HepG2 (cell line): ENCODE data around the gene CCT3. TPM values are rescaled to one million over a fixed set of nuclear protein-coding genes. Genes with fewer than 3 reads are reported as not detected.
A peak's percentile ranks its signal among the peaks of the same experiment; 100 is the strongest.

Experiments
- AGO2 ChIP-seq: fragments of 200-400 bp; formaldehyde crosslinking; optimal IDR thresholded peaks from 2 replicates; pipeline ENCODE3; 2017; ENCODE audit warnings: mild to moderate bottlenecking, low read depth, low read length, moderate library complexity
- ARHGAP35 ChIP-seq: sonication (generic); formaldehyde crosslinking; IDR thresholded peaks from 2 replicates; pipeline ENCODE4 v1.9.0; 2022; ENCODE audit warnings: mild to moderate bottlenecking, inconsistent platforms, moderate library complexity, missing genetic modification reagents, borderline replicate concordance
- CREB1 ChIP-seq, 2 experiments: fragments of 450-650 bp in 1 of 2; IDR thresholded peaks; 2 replicates each; pipeline ENCODE4 v1.6.1; 2016 to 2017; ENCODE audit warnings: control low read depth in 1 of 2, mild to moderate bottlenecking in 1 of 2, missing compliant biosample characterization in 1 of 2, missing genetic modification characterization in 1 of 2
- DNMT1 ChIP-seq: sonication (generic); formaldehyde crosslinking; IDR thresholded peaks from 2 replicates; pipeline ENCODE4 v1.5.1; 2020; ENCODE audit warnings: mild to moderate bottlenecking, missing genetic modification reagents
- ELF4 ChIP-seq: sonication (generic); formaldehyde crosslinking; IDR thresholded peaks from 2 replicates; pipeline ENCODE4 v1.5.0; 2020; ENCODE audit warnings: missing genetic modification reagents, mild to moderate bottlenecking, moderate library complexity, borderline replicate concordance
- HOXA5 ChIP-seq: sonication (generic); formaldehyde crosslinking; IDR thresholded peaks from 2 replicates; pipeline ENCODE4 v1.4.0; 2020; ENCODE audit warnings: missing genetic modification reagents
- IRX3 ChIP-seq: sonication (generic); formaldehyde crosslinking; IDR thresholded peaks from 2 replicates; pipeline ENCODE4 v1.8.1; 2023; ENCODE audit warnings: mild to moderate bottlenecking, low read depth, missing genetic modification reagents, borderline replicate concordance
- JDP2 ChIP-seq: sonication (generic); formaldehyde crosslinking; IDR thresholded peaks from 2 replicates; pipeline ENCODE4 v1.8.1; 2022; ENCODE audit warnings: missing genetic modification reagents, borderline replicate concordance
- RAD21 ChIP-seq: fragments of 450-650 bp; formaldehyde crosslinking; IDR thresholded peaks from 2 replicates; pipeline ENCODE4 v1.5.0; 2020; ENCODE audit warnings: mild to moderate bottlenecking
- REST ChIP-seq, 2 experiments: IDR thresholded peaks; 2 replicates each; pipeline ENCODE4 v1.6.1; 2011 to 2012; ENCODE audit warnings: low read length in 2 of 2, borderline replicate concordance in 1 of 2, low read depth in 1 of 2, mild to moderate bottlenecking in 1 of 2, moderate library complexity in 1 of 2
- SMAD9 ChIP-seq: sonication (generic); formaldehyde crosslinking; IDR thresholded peaks from 2 replicates; pipeline ENCODE4 v1.5.1; 2020; ENCODE audit warnings: mild to moderate bottlenecking, missing genetic modification reagents
- ZNF274 ChIP-seq: sonication (generic); formaldehyde crosslinking; IDR thresholded peaks from 2 replicates; pipeline ENCODE4 v1.5.1; 2020; ENCODE audit warnings: mild to moderate bottlenecking, missing genetic modification reagents
- ZNF354B ChIP-seq: sonication (generic); formaldehyde crosslinking; IDR thresholded peaks from 2 replicates; pipeline ENCODE4 v1.8.0; 2022; ENCODE audit warnings: mild to moderate bottlenecking, missing genetic modification reagents
- ZNF44 ChIP-seq: sonication (generic); formaldehyde crosslinking; IDR thresholded peaks from 2 replicates; pipeline ENCODE4 v1.5.1; 2020; ENCODE audit warnings: mild to moderate bottlenecking, missing genetic modification reagents
- ZNF569 ChIP-seq: sonication (generic); formaldehyde crosslinking; IDR thresholded peaks from 2 replicates; pipeline ENCODE4 v1.5.0; 2020; ENCODE audit warnings: mild to moderate bottlenecking, missing genetic modification reagents, moderate library complexity, borderline replicate concordance
- ZNF607 ChIP-seq: sonication (generic); formaldehyde crosslinking; IDR thresholded peaks from 2 replicates; pipeline ENCODE4 v1.5.1; 2020; ENCODE audit warnings: missing genetic modification reagents, mild to moderate bottlenecking, borderline replicate concordance
- ZNF704 ChIP-seq: sonication (generic); formaldehyde crosslinking; IDR thresholded peaks from 2 replicates; pipeline ENCODE4 v1.8.1; 2023; ENCODE audit warnings: mild to moderate bottlenecking, inconsistent platforms, moderate library complexity, missing genetic modification reagents, borderline replicate concordance
- polyA plus RNA-seq, 8 experiments: library from polyadenylated mRNA; depleted of rRNA in 3 of 8; stranded (reverse) in 7 of 8; unstranded in 1 of 8; fragments of >200 nt; fragmentation: Illumina TruSeq in 4 of 8; extraction: Trizol in 4 of 8; gene quantifications; 2 replicates each; pipeline versions ENCODE4 v1.2.1 to v1.2.3, GENCODE V29; 2011 to 2016; ENCODE audit warnings: low read depth in 4 of 8, missing spikeins in 1 of 8, mixed read lengths in 1 of 8; ENCODE audit not compliant: insufficient read depth in 1 of 8
- total RNA-seq, 5 experiments: library from RNA; depleted of rRNA; stranded (reverse); fragments of >200 nt; fragmentation: Illumina TruSeq; extraction: Trizol; gene quantifications; 2 replicates each; pipeline ENCODE4 v1.2.3, GENCODE V29; 2016; ENCODE audit warnings: low read depth in 1 of 5
- TF ChIP-seq, protein P1 (sequence below): sonication (generic); formaldehyde crosslinking; IDR thresholded peaks from 2 replicates; pipeline ENCODE4 v1.5.0; 2020; ENCODE audit warnings: missing genetic modification reagents, mild to moderate bottlenecking, borderline replicate concordance
- TF ChIP-seq, protein P2 (sequence below): sonication (generic); formaldehyde crosslinking; IDR thresholded peaks from 2 replicates; pipeline ENCODE4 v1.4.0; 2020; ENCODE audit warnings: missing genetic modification reagents
- TF ChIP-seq, protein P3 (sequence below): IDR thresholded peaks from 2 replicates; pipeline ENCODE4 v1.6.1; 2016; ENCODE audit warnings: mild to moderate bottlenecking, missing biosample characterization, missing genetic modification reagents

Gene CCT3
- total and polyA plus RNA-seq, 2 of the 13 experiments (the other 11 are each of a cell fraction or from before 2014, with no cell fraction given) = 319 to 615 TPM

- TF ChIP-seq, protein P1, sequence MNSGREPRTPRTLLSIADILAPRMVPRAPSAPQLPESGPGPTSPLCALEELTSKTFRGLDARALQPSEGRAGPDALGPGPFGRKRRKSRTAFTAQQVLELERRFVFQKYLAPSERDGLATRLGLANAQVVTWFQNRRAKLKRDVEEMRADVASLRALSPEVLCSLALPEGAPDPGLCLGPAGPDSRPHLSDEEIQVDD (CRISPR knock-in tag) = peak; percentile 38; the same call in 1 of the 2 replicates
- TF ChIP-seq, protein P2, sequence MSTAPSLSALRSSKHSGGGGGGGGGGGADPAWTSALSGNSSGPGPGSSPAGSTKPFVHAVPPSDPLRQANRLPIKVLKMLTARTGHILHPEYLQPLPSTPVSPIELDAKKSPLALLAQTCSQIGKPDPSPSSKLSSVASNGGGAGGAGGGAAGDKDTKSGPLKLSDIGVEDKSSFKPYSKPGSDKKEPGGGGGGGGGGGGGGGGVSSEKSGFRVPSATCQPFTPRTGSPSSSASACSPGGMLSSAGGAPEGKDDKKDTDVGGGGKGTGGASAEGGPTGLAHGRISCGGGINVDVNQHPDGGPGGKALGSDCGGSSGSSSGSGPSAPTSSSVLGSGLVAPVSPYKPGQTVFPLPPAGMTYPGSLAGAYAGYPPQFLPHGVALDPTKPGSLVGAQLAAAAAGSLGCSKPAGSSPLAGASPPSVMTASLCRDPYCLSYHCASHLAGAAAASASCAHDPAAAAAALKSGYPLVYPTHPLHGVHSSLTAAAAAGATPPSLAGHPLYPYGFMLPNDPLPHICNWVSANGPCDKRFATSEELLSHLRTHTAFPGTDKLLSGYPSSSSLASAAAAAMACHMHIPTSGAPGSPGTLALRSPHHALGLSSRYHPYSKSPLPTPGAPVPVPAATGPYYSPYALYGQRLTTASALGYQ (CRISPR knock-in tag) = 0 out of 2 replicates have a peak, but pooled peaks have one; percentile 35
- no peak for TF ChIP-seq JDP2
- peak; percentile 96 for TF ChIP-seq AGO2
- peak; percentile 81; the same call in 1 of the 2 replicates for TF ChIP-seq ARHGAP35
- peak; percentile 78; the same call in 1 of the 2 replicates for TF ChIP-seq ZNF607 (CRISPR knock-in tag)
- TF ChIP-seq ZNF274 (CRISPR knock-in tag) = peak; percentile 86
- TF ChIP-seq REST (IDR thresholded peaks at IDR 0.05; ENCODE audit: borderline replicate concordance in 1 of 2, low read depth in 1 of 2, low read length in 2 of 2) = peak in 1 of 2 experiments; percentile 43; a peak in 1 of 4 replicates
- TF ChIP-seq IRX3 = no peak
- peak; percentile 65; the same call in 1 of the 2 replicates for TF ChIP-seq SMAD9 (CRISPR knock-in tag)
- peak; percentile 62; the same call in 1 of the 2 replicates for TF ChIP-seq ELF4 (CRISPR knock-in tag)
- TF ChIP-seq, protein P3, sequence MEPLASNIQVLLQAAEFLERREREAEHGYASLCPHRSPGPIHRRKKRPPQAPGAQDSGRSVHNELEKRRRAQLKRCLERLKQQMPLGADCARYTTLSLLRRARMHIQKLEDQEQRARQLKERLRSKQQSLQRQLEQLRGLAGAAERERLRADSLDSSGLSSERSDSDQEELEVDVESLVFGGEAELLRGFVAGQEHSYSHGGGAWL = peak; percentile 73
- no peak for TF ChIP-seq ZNF354B
- TF ChIP-seq ZNF44 (CRISPR knock-in tag) = peak; percentile 91
- TF ChIP-seq RAD21 (CRISPR knock-in tag) = 0 out of 2 replicates have a peak, but pooled peaks have one; percentile 10
- peak; percentile 53; the same call in 1 of the 2 replicates for TF ChIP-seq CREB1 (IDR thresholded peaks at IDR 0.05)
- peak; percentile 88 for TF ChIP-seq CREB1 (CRISPR knock-in tag; IDR thresholded peaks at IDR 0.05)
- TF ChIP-seq HOXA5 (CRISPR knock-in tag) = peak; percentile 56; the same call in 1 of the 2 replicates
- peak; percentile 30; the same call in 1 of the 2 replicates for TF ChIP-seq ZNF704 (CRISPR knock-in tag)
- TF ChIP-seq DNMT1 (CRISPR knock-in tag) = peak; percentile 73; the same call in 1 of the 2 replicates
- no peak; the same call in 1 of the 2 replicates for TF ChIP-seq ZNF569
These were observed 55.4 kb downstream of the CCT3 start, which contains the start of gene SMG5 (continued) for GRCh38 chr1:156282479-156283222.
